Endothelial cell of hepatic sinusoid (primary cell): ENCODE measurements around the gene ADGRG3.
"Not testable (repeated sequence)": the region's sequence is repeated elsewhere in the genome, so short reads cannot be mapped to it uniquely, and the experiment has no call there.

ENCODE experiments used
- in situ Hi-C: cut with HindIII; loops from 2 replicates; pipeline ENCODE4 v1.10.0; 2017; ENCODE audit warnings: low sequenced_read_pairs

ADGRG3 gene

GRCh38 chr16:57711346-57711745, 43.2 kb downstream of the ADGRG3 start:
- in situ Hi-C loops: no loop called here

DNA sequence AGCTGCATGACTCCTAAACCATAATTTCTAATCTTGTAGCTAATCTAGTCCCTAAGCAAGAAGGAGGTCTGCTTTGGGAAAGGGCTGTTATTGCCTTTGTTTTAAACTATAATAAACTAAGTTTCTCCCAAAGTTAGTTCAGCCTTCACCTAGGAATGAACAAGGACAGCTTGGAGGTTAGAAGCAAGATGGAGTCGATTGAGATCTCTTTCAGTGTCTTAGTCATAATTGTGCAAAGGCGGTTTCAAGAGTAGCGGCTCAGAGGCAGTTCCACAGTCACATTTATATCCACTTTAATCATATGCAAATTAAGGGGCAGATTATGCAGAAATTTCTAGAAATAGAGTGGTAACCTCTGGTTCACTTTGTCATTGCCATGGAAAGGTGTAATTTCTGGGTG, 43.9 kb downstream of the ADGRG3 start:
- in situ Hi-C loops: no loop called here

- in situ Hi-C loops: not testable (repeated sequence)
Measured at GRCh38 chr16:57712569-57712968, 44.5 kb downstream of the ADGRG3 start.

DNA sequence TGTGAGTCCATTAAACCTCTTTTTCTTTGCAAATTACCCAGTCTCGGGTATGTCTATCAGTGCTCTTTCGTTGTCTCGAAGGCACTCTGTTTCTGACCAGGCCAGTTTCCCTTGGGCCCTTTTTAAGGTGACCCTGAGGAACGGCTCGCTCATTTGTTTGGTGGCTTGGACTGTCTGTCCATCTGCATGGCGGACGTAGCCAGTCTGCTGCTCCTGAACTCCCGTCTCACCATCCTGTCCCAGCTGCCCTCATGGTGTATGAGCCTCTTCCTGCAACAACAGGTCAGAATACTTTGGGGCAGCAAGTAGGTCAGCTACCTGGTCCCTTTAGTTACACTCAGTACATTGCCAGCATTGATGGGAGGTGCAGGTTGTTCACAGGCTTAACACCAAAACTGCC, 45.5 kb downstream of the ADGRG3 start:
- in situ Hi-C loops: no loop called here

DNA sequence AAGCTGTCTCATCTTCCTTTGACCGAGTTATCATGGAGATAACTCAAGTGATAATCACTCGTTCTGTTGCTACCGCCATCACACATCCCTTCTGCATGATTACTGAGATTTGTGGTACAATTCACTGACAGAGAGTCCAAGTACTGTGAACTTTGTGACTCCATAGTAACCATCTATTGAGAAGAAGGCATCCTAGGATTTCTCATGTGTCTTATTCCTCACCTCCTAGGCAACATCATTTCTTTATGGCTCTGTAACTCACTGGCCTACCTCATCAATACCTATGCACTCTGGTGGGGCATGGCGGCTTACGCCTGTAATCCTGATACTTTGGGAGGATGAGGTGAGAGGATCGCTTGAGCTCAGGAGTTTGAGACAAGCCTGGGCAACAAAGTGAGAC, 45.9 kb downstream of the ADGRG3 start:
- in situ Hi-C loops: no loop called here

GRCh38 chr16:57720142-57720575, 52.1 kb downstream of the ADGRG3 start:
- in situ Hi-C loops: no loop called here

DNA sequence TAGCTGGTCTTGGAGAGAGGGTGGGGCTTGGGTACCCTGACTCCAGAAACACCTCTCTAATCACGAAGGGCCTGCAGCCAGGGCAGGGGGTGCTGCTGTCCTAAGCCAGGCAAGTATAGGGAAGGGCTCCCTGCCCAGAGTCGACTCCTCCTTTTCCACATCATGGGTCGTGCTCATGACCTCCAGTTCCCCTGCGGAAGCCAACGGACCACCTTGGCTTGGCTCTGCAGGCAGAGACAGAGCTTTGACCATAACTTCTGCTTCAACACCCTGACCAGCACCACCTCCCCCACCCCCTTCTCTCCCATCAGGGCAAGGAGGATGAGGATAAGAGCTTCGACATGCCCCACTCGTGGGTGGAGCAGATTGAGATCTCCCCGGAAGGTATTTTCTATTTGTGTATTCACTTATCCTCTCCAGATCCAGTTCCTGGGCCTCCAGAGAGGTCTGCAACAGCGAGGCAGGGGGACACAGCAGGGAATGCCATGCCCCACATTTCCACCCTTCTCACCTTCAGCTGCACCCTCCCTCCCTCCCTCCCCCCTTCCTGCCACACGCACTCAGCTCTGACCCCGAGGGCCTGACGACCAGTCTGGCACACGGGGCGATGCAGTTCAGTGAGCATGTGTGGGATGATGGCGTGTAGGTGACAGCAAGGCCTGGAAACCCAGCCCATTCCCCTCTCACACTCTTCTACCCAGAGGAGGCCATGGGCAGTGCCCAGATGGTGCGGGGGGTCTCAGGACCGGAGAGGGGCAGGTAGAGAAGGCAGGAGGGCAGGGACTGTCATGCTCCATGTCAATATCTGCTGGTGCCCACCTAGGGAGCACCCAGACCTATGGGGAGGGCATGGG, 53.5 kb downstream of the ADGRG3 start:
- in situ Hi-C loops: no loop called here

GRCh38 chr16:57722210-57722499, 54.0 kb downstream of the ADGRG3 start:
- in situ Hi-C loops: no loop called here

GRCh38 chr16:57722651-57723050, 54.5 kb downstream of the ADGRG3 start:
- in situ Hi-C loops: no loop called here

DNA sequence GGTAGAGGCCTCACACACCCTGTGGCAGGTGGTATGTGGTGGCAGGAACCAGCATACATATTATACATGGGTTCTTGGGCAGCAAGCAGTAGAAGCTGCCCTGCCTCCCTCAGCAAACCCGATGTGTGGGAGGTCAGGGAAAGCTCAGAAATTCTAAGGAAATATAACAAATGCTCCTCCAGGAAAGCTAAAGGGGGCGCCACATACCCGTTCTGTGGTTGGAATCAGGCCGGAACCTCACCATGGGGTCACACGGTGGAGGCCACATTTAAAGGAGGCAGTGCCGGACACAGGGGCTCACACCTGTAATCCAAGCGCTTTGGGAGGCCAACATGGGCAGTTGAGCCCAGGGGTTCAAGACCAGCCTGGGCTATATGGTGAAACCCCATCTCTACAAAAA, 55.1 kb downstream of the ADGRG3 start:
- in situ Hi-C loops: no loop called here

GRCh38 chr16:57724531-57724930, 56.4 kb downstream of the ADGRG3 start:
- in situ Hi-C loops: no loop called here

DNA sequence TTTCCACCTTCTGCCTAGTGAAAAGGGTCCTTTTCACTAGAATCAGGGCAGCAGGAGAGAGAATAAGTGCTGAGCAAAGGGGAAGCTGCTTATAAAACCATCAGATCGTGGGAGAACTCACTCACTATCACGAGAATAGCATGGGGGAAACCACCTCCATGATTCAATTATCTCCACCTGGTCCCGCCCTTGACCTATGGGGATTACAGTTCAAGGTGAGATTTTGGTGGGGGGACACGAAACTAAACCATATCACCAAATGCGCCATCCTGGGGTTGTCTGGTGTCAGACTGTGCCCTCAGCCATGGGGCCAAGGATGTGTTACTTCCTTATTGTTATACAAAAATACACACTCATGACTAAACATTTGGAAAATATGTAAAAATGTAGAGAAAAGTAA, 57.0 kb downstream of the ADGRG3 start:
- in situ Hi-C loops: no loop called here

DNA sequence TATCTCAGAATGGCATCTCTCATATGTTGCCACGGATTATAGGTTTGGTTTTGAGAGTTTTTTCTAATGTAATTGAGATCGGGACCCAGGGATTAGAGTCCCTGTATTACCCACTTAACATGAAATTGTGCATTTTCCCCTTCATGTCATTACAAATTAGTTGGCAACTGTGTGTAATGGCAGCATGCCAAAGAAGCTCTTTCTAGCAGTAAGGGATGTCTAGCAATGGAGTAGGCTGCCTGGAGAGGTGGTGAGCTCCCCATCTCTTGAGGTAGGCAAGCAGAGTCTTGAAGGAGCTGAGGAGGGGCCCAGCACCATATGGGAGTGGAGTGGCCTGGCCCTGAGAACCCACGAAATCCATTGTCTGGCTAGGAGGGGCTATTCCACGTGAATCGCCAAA, 57.4 kb downstream of the ADGRG3 start:
- in situ Hi-C loops: no loop called here

DNA sequence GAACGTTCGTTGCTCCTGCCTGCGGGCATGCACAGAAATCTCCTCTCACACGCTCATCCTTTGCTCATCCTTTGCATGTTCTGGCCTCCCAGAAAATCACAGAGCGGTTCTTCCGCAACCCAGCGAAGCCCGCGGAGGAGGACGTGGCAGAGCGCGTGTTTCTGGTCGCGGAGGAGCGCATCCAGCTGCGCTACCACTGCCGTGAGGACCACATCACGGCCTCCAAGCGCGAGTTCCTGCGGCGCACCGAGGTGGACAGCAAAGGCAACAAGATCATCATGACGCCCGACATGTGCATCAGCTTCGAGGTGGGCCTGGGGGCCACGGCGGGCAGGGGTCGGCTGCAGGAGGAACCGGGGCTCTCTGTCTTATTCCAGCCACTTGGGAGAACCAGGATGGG, 57.9 kb downstream of the ADGRG3 start:
- in situ Hi-C loops: no loop called here

DNA sequence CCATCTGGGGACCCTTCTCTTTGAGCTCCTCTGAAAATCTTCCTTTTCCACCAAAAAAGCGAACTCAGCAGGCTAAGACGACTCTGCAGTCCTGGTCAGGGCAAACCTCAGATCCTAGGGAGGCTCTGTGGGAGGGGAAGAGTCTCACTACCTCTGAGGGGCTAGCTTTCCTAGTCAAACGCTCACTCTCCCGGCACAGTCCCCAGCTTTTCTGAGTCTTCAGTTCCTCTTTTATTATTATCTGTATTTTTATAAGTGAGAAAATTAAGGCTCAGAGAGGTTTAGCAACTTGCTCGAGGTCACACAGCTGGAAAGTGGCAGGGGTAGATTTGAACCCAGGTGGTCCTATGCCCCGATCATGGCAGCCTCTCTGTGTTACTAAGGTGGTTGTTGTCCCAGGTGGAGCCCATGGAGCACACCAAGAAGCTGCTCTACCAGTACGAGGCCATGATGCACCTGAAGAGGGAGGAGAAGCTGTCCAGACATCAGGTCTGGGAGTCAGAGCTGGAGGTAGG, 58.4 kb downstream of the ADGRG3 start:
- in situ Hi-C loops: no loop called here

DNA sequence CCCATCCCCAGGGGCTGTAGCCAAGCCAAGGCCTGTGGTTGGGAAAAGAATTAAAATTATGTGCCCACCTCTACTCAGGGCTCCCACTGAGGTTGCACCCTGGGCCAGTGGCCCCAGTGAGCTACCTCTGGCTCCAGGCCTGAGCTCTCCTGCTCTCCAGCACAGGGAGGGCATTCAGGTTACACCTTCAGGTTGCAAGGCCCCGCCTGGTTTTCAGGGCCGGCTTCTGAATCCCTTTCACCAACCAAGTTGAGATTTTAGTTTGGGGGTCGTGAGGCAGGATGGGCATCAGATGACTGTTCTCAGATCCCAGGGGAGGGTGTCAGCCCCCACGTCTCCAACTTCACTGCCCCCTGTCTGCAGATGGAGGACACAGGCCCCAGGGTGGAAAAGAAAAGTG, 59.5 kb downstream of the ADGRG3 start:
- in situ Hi-C loops: no loop called here

GRCh38 chr16:57728336-57729181, 60.5 kb downstream of the ADGRG3 start:
- in situ Hi-C loops: no loop called here

DNA sequence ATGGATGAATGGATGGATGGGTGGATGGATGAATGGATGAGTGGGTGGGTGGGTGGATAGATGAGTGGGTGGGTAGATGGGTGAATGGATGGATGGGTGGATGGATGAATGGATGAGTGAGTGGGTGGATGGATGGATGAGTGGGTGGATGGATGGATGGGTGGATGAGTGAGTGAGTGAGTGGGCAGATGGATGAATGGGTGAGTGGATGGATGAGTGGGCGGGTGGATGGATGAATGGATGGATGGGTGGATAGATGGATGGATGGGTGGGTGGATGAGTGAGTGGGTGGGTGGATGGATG, 61.0 kb downstream of the ADGRG3 start:
- in situ Hi-C loops: no loop called here

DNA sequence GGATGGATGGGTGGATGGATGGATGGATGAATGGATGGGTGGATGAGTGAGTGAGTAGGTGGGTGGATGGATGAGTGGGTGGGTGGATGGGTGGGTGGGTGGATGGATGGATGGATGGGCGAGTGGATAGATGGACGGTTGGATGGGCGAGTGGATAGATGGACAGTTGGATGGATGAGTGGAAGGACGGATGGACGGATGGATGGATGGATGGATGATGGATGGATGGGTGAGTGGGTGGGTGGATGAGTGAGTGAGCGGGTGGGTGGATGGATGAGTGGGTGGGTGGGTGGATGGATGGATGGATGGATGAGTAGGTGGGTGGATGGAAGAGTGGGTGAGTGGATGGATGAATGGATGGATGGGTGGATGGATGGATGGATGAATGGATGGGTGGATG, 61.7 kb downstream of the ADGRG3 start:
- in situ Hi-C loops: not testable (repeated sequence)

GRCh38 chr16:57730771-57731730, 62.9 kb downstream of the ADGRG3 start:
- in situ Hi-C loops: no loop called here

- in situ Hi-C loops: no loop called here
Measured at GRCh38 chr16:57732037-57732436, 63.9 kb downstream of the ADGRG3 start.
